PC-3 (cell line): Measurements from ENCODE around the gene WRNIP1.

Source experiments
- EZH2 ChIP-seq: fragments of 300-600 bp; sonication (generic); IDR thresholded peaks from one replicate; pipeline ENCODE4 v1.6.1; 2017; ENCODE audit warnings: antibody characterized with exemption, mild to moderate bottlenecking, low read length; ENCODE audit not compliant: unreplicated experiment
- EZH2phosphoT487 ChIP-seq: fragments of 300-600 bp; sonication (generic); IDR thresholded peaks from 2 replicates; pipeline ENCODE4 v1.6.1; 2018; ENCODE audit warnings: mild to moderate bottlenecking, antibody characterized with exemption, low read length, borderline replicate concordance
- TF ChIP-seq, protein P1 (sequence below): fragments of 300-600 bp; sonication (generic); conservative IDR thresholded peaks from 2 replicates; pipeline ENCODE4 v1.5.1; 2017; ENCODE audit warnings: antibody characterized with exemption, low read depth, mild to moderate bottlenecking, low read length

DNA sequence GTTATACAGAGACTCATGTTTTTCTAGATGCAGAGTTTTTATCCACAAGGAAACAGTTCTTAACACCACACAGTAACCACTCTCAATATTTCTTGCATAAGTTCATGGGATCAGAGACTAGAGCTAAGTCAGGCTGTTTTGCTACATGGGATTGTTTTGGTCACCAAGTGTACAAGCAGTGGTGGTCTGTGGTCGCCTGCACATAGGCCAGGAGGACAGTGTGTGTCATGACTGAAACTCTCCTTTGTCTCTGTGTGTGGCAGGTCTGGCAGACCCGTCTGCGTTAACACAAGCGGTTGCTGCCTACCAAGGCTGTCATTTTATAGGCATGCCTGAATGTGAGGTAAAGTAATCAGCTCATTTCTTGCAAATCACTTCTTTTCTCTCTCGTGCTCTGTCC is 18.9 kb downstream of the WRNIP1 start:
- TF ChIP-seq, protein P1, sequence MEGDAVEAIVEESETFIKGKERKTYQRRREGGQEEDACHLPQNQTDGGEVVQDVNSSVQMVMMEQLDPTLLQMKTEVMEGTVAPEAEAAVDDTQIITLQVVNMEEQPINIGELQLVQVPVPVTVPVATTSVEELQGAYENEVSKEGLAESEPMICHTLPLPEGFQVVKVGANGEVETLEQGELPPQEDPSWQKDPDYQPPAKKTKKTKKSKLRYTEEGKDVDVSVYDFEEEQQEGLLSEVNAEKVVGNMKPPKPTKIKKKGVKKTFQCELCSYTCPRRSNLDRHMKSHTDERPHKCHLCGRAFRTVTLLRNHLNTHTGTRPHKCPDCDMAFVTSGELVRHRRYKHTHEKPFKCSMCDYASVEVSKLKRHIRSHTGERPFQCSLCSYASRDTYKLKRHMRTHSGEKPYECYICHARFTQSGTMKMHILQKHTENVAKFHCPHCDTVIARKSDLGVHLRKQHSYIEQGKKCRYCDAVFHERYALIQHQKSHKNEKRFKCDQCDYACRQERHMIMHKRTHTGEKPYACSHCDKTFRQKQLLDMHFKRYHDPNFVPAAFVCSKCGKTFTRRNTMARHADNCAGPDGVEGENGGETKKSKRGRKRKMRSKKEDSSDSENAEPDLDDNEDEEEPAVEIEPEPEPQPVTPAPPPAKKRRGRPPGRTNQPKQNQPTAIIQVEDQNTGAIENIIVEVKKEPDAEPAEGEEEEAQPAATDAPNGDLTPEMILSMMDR, result no peak
- no peak for TF ChIP-seq EZH2phosphoT487
- no peak for TF ChIP-seq EZH2
